ENCODE measurements around the gene CADPS2.
"Not testable (repeated sequence)": the region's sequence is repeated elsewhere in the genome, so short reads cannot be mapped to it uniquely, and the experiment has no call there.

CADPS2 gene

GRCh38 chr7:122709930-122710646 is 176.2 kb downstream of the CADPS2 start:
- DNase-seq (ENCODE audit: low spot score) = no peak

GRCh38 chr7:122706836-122707235 is 179.4 kb downstream of the CADPS2 start:
- no peak for DNase-seq (ENCODE audit: low spot score)

- no peak for DNase-seq (ENCODE audit: low spot score)
Measured at GRCh38 chr7:122702872-122703510, 183.3 kb downstream of the CADPS2 start, which contains the start of gene RNF148. Gene RNF148 (minus strand): TSS chr7:122702922. CDS start chr7:122702750, 172 bp downstream.

DNA sequence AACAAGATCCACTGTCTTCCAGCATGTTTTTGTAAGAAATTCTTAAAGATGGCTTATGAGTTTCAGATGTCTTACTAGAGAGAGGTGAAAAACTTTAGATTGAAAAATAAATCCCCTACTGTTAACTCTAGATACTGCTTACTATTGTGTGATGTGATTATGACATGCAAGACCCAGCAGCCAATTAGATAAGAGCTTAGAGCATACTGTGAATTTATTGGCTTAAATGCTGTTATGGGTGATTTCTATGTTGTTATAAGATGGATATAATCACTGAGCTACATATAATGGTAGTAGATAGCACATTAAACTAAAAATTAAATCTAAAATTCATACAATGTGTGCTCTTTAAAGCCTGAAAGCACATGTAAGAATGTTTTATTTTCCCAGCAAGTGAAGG is 187.2 kb downstream of the CADPS2 start, which contains the start of gene RNF133:
Gene RNF133, minus strand, starts transcription at position 101 of the 400 bp plus-strand sequence. CDS start 199 bp downstream, outside the sequence.
- no peak for DNase-seq (ENCODE audit: low spot score)

DNA sequence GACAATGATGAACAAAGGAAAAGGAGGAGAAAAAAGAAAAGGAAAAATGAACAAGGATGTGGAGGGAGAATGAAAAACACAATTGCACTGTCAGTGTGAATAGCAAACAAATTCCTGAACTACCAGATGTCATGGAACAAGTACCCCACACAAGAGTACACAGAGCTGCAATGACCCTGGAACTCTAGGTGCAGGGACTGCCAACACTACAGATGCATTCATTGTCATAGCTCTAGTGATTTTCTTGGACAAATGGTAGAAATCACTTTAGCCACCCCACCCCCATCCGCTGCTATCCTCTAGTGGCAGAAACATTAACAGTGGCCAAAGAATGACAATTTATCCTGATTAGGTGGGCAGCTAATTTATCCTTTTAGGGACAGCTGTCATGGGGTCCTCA is 190.4 kb downstream of the CADPS2 start:
- DNase-seq (ENCODE audit: low spot score) = no peak

DNA sequence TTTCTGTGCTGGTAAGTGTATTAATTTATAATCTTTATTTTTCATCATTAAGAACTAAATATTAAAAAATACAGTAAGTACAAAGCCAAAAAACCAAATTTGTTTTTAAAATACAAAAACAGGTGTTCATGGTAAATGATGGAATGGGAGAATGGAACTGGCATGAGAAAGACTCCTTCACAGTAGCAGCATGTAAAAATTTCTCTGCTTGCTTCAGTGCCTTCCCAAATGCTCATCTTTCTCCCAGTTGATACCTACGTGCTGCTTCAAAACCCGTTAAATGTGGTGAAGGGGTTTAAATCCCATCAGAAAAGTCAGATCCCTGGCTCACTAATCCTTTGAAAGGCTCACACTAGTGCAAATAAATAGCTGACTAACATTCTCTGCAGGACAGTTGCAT is 191.6 kb downstream of the CADPS2 start:
- no peak for DNase-seq (ENCODE audit: low spot score)

- DNase-seq (ENCODE audit: low spot score) = no peak
Measured at GRCh38 chr7:122692769-122693309, 193.4 kb downstream of the CADPS2 start.

DNA sequence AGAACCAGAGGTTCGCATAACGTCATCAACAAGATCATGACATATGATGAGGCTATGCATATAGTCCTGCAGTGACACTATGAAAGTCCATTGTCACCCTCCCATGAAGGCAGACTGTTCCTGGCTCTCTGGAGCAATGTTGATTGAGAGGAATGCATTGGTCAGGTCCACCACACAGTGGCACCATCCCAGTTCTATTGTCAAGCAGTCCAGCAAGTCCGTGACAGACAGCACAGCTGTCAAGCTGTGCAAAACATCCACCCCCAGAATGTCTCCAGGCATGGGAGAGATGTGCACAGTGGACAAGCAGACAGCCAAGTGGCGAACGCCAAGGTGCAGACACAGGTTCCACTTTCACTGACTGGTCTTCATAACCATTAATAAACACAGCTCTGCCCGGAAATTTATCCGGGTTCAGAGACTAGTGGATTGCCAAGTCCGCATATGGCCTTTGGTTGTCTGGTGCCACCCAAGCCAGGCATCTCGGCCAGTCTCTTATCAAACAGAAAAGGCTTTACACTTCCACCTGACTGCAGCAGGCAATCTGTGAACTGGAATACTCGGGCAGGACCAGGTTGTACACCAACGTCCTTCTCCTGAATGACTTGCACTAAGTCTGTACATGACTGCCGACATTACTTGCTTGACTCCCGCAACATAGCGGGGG is 194.6 kb downstream of the CADPS2 start:
- no peak for DNase-seq (ENCODE audit: low spot score)

- no peak for DNase-seq (ENCODE audit: low spot score)
Measured at GRCh38 chr7:122689346-122690109, 196.7 kb downstream of the CADPS2 start.

GRCh38 chr7:122688400-122688998 is 197.8 kb downstream of the CADPS2 start:
- DNase-seq (ENCODE audit: low spot score) = no peak

GRCh38 chr7:122686360-122686878 is 199.8 kb downstream of the CADPS2 start:
- DNase-seq (ENCODE audit: low spot score) = no peak

DNA sequence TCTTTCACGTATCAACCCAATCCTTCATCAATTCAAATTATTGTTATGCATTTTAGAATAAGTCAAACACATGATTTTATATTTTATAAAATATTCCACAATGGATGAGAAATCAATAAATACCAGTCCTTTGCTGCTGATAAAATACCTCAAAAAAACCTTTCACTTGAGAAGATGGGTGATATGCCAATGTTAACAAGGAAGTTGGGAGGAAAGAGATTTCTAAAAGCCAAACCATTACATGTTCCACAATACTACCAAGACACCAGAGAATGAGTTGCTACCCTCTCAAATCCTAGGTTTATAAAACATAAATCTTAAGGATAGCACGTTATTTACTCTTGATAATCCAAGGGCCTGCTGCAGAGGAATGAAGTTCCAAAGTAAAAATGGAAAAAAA is 201.8 kb downstream of the CADPS2 start:
- no peak for DNase-seq (ENCODE audit: low spot score)

GRCh38 chr7:122682815-122683550 is 203.3 kb downstream of the CADPS2 start:
- no peak for DNase-seq (ENCODE audit: low spot score)

DNA sequence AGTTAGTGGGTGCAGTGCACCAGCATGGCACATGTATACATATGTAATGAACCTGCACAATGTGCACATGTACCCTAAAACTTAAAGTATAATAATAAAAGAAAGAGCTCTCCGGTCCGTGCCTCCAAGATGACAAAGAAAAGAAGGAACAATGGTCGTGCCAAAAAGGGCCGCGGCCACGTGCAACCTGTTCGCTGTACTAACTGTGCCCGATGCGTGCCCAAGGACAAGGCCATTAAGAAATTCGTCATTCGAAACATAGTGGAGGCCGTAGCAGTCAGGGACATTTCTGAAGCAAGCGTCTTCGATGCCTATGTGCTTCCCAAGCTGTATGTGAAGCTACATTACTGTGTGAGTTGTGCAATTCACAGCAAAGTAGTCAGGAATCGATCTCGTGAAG is 205.1 kb downstream of the CADPS2 start:
- DNase-seq (ENCODE audit: low spot score) = not testable (repeated sequence)

- no peak for DNase-seq (ENCODE audit: low spot score)
Measured at GRCh38 chr7:122679813-122680212, 206.4 kb downstream of the CADPS2 start.

DNA sequence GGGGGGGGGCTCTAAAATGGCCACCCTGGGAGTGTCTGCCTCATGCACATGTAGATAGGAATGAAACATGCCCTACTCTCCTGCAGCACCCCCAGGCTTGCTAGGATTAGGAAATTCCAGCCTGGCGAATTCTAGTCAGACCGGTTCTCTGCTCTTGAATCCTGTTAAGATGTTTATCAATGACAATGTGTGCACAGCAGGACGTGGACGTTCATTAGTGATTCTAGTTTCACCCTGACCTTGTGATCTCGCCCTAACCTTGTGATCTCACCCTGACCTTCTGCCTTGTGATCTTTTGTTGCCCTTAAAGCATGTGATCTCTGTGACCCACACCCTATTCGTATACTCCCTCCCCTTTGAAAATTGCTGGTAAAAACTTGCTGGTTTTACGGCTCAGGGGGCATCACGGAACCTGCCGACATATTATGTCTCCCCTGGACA is 207.0 kb downstream of the CADPS2 start:
- DNase-seq (ENCODE audit: low spot score) = not testable (repeated sequence)

DNA sequence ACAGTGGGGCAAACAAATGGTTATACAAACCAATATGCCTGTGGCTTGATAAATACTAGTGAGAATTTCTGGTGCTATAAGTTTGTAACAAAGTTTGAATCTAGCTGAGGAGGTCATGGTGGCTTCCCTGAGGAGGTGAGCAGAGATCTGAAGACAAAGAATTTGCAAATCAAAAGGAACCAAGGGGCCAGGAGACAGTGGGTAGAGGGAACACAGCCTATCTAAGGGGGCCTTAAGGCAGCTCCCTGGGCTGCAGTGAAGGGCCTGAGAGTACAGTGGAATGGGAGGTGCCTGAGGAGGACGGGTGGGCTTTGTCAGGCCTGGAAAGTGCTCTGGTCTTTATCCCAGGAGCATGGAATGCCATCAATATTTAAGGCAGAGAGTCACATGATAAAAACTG is 209.1 kb downstream of the CADPS2 start:
- DNase-seq (ENCODE audit: low spot score) = no peak

DNA sequence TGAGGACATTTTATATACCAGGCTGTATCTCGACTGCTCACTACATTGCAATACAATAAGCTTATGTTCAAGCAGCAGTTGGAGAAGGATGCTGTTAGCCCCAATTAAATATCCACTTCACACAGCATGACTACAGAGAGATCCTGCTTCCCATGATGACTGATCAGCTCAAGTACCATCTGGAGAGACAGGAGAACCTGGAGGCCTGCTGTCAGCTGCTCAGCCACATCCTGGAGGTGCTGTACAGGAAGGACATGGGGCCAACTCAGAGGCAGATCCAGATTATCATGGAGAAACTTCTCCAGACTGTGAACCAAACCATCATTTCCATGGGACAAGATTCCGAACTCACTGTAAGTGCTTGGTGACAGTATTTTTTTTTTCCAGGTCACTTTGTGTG is 209.8 kb downstream of the CADPS2 start:
- DNase-seq (ENCODE audit: low spot score) = no peak

- DNase-seq (ENCODE audit: low spot score) = no peak
Measured at GRCh38 chr7:122675621-122676020, 210.6 kb downstream of the CADPS2 start.

DNA sequence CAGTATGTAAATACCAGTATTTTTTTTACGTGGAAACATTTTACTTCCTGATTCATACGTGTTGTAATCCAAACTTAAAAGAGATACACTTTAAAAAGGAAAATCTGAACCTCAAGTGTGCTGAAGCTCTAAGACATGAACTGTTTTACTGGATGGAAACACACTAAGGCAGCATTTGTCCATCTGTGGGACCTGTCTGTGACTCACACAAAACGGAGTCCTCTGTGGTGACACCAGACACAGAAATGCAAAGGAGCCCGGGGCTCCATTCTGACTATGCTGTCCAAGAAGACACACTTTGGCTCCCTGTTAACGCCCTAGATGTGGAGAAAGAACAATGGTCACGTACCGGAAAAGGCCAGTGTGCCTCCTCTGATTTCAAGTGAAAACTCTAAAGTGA is 211.2 kb downstream of the CADPS2 start:
- DNase-seq (ENCODE audit: low spot score) = no peak

- no peak for DNase-seq (ENCODE audit: low spot score)
Measured at GRCh38 chr7:122674502-122674901, 211.8 kb downstream of the CADPS2 start.
